NCI-H345 (cell line): ENCODE measurements around the gene FADS6.

ENCODE experiments used
- DNase-seq: peaks from one replicate; lab custom pipeline; 2025; lab: John Stamatoyannopoulos, UW

FADS6 gene

DNA sequence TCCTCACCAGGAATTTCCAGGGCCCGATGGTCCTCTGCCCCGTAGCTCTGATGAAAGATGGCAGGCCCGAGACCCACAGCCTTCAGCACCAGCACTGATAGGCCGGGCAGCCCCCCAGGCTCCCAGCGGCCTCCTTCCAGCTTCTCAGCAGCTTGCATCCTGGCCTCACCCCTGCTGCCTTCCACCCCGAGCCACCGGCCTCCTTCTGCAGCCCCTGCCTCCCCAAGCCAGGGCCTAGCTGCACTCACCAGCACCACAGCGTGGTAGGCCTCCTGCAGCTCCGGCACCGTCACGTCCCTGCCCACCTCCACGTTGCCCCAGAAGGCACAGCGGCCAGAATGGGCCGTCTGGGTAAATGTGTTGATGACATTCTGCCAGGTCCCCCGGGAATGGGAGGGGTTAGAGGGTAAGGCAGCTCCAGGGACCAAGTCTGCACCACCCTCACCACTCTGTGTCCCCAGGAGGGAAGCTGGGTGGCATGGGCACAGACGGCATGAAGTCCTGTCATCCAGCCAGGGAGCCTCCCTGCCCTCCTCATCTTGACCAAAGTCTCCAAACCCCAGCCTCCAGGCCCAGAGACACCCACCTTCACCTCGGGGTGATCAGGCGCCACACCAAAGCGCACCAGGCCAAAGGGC is 27.1 kb downstream of the FADS6 start:
- no peak for DNase-seq

- DNase-seq, result no peak
Observed at GRCh38 chr17:74865504-74866197, 27.8 kb downstream of the FADS6 start.

DNA sequence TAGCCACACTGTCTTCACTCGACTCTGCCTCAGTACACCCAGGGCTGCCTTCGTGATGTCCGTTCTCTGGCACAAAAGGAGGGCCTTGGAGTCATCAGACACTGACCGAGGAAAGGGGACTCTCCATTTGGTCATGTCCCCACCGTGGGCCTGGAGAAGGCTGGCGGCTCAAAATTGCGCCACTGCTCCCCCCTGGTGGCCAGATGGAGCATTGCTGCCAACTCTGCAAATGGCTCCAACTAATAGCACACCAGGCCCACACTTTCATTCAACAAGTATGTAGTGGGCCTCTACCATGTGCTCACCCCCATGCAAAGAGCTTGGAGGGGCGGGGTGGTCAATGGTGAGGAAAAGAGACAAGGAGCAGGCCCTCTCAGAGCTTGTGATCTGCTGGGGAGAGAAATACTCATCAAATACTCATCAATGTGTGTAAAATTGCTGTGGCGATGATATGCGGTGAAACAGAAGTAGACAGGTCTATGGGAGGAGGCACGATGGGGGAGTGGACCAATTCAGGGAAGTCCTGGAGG is 28.5 kb downstream of the FADS6 start:
- DNase-seq, result peak; percentile 64

GRCh38 chr17:74864297-74864865 is 29.1 kb downstream of the FADS6 start:
- no peak for DNase-seq

- DNase-seq, result no peak
Observed at GRCh38 chr17:74863420-74864296, 29.8 kb downstream of the FADS6 start.

GRCh38 chr17:74862919-74863318 is 30.5 kb downstream of the FADS6 start:
- DNase-seq, result no peak

DNA sequence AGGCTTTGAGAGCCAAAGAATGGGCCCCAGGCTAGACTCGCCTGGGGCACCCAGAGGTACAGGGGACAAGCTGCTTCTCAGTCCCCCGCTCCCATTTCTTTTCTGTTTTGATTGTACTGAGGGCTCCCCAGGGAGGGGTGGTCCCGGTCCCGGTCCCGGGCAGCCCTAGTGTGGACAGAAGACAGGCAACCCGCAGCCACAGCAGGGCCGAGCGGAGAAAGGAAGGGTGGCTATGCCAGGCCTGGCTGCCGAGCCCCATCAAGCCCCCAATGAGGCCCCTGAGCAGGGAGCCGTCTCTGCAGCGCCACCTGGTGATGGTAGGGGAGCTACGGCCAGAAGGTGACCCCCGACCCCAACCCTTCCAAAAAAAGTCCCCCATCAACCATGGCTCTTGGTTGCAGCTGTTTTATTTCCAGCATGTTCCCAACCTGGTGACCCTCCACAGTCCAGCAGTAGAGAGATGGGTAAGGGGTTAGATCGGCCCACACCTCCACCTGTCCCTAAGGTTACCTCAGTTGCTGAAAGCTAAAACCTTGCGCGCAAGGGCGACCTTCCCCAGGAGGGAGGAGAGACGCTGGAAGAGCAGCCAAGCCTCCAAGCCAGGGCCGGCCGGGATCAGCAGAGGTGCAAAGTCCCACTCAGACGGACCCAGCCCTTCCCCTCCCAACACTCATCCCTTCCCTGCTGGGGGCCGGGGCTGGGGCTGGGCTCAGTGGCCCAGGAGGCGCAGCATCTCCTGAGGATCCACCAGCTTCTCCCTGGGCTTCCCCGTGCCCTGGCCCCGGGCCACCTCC is 31.1 kb downstream of the FADS6 start:
- peak; percentile 40 for DNase-seq

GRCh38 chr17:74861662-74862107 is 31.7 kb downstream of the FADS6 start:
- DNase-seq, result no peak

- no peak for DNase-seq
Observed at GRCh38 chr17:74860872-74861661, 32.4 kb downstream of the FADS6 start.

GRCh38 chr17:74860229-74860871 is 33.1 kb downstream of the FADS6 start:
- DNase-seq, result no peak

GRCh38 chr17:74859459-74860228 is 33.8 kb downstream of the FADS6 start, which contains the start of gene GRIN2C:
Gene GRIN2C, minus strand, starts transcription at chr17:74859885. Its CDS starts 4,793 bp downstream, at chr17:74855092.
- DNase-seq, result peak; percentile 23

GRCh38 chr17:74858672-74859458 is 34.6 kb downstream of the FADS6 start:
- no peak for DNase-seq

DNA sequence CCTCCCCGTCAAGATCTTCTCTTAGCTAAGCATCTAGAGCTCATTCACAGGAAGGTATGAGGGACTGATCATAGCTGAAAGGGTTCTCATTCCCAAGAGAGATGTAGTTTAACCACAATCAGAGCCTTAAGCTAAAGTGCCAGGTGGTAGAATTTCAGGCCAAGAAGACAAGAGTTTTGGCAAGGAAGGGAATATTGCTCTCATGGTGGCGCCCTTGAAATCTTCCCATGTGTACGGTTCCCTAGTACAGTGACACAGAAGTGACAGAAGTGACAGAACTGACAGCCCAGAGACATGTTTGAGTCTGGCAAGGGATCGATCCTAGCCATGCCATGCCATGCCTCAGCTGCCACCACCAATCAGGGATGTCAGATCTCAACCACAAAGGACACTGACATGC is 36.2 kb downstream of the FADS6 start:
- no peak for DNase-seq

GRCh38 chr17:74856112-74856511 is 37.3 kb downstream of the FADS6 start:
- DNase-seq, result no peak

GRCh38 chr17:74855323-74855722 is 38.1 kb downstream of the FADS6 start:
- no peak for DNase-seq

DNA sequence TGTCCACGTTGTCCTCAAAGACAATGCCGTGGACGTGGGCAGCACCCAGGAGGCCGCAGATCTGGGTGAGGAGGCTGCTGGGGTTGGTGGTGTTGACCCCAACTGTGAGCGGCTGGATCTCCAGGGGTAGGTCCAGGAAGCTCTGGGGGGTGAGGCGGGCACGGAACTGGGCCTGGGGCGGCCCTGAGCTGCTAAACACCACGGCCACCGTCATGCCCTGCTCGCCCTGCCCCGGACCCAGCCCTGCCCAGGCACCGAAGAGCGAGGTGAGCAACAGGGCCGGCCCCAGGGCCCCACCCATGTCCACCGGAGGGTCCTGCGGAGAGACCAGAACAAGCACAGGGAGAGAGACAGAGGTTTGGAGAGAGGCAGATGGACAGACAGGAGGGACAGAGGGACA is 38.6 kb downstream of the FADS6 start:
- no peak for DNase-seq

DNA sequence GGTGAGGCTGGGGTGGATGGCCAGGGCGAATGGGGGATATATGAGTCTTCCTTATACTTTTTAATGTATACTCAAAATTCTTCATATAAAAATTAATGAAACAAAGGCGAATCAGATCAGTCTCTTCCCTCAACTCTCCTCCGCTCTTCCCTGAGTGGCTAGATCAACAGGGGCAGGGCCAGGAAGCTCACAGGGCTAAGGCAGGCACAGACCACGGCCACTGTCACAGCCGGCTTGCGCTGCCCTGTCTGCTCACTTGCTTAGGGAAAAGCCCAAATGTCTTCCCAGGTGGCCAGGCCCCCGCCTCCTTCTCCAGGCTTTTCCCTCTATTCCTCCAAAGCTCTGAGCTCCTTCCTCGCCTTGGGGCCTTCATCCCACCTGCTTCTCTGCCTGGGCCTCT is 39.8 kb downstream of the FADS6 start:
- DNase-seq, result no peak

DNA sequence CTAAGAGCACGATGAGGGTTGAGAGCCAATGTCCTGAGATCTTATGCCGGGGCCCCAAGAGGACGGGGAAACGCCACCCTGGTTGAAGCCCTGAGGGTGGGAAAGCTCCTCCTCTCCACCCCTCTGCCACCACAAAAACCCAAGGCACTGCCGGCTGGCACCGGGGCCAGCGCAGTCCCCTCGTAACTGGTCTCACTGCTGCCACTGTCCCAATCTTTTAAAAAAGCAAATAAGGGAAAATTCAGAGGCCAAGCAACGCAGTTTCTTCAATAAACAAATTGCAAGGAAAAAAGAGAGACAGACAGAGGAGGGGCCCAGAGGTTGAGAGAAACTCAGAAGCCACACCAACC is 40.4 kb downstream of the FADS6 start:
- no peak for DNase-seq
